Measurements from ENCODE around the gene ADA.
A peak's percentile ranks its signal among the peaks of the same experiment; 100 is the strongest.

Gene ADA

GRCh38 chr20:44621939-44622338 lies 29.6 kb downstream of the ADA start:
- DNase-seq = no peak

GRCh38 chr20:44621325-44621724 lies 30.2 kb downstream of the ADA start:
- DNase-seq = no peak

DNA sequence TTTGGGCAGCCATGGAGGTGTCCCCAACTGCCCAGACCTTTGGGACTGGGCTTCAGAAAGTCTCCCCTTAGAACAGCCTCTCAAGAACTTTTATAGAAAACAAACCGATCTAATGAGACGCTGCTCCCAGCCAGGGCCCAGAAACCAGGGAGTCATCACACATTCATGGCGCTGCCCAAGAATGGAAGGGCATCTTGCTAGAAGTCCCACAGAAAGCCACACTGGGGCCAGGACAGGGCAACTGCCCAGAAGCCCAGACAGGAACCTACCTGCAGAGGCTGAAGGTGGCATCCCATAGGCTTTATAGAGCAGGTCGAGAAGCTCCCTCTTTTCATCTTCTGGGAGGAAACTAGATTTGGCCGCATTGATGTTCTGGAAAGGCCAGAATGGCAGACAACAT lies 31.5 kb downstream of the ADA start:
- DNase-seq = no peak

DNA sequence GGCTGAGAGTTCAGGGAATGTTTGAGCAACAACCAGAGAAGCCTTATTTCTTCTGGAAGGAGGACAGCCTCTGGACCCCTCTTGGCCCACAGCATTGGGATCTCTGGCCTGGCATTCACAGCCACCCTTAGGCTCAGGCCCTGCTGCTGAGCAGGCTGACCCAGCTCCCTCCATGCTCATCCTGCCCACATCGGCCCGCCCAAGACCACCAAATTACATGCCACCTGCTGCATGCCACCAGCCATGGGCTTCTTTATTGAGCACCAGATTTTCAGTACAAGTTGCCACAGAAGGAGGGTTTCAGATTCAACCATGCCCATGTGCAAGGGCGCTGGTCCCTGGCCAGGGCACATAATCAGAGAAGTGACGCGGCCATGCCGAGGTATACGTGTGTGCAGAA lies 32.2 kb downstream of the ADA start:
- DNase-seq = no peak

DNA sequence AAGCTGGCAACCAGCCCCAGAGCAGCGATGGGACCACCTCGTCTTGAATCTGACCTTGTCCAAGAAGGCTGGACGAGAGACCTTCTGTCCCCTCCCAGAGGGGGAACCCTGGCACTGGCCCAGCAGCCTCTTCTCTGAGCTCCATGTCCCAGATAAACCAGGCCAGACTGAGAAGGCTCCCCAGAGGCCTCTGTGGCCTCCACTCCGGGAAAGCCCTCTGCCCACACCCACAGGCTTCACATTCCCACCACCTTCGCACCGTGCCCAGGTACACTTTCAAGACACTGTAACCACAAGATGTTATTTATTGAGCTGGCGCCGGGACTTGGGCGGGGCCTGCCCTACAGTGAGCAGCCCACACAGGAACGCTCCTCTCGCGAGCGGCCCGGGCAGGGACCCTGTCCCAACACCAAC lies 33.2 kb downstream of the ADA start:
- no peak for DNase-seq

DNA sequence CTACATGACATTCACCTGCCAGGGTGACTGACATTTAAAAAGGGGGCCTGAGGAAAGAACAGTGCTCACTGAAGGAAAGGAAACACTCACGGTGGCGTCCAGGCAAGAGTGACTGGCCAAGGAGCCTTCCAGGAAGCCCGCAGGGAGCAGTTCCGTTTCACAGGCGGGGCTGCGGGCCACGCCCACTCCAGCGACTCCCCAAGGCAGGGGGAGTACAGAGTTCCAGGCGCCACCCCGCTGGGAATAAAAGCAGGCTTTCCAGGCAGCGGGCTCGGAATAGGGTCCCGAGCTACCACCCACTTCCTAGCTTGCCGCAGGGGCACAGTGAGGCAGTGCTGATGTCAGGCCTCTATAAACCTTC lies 34.9 kb downstream of the ADA start:
- DNase-seq = no peak

DNA sequence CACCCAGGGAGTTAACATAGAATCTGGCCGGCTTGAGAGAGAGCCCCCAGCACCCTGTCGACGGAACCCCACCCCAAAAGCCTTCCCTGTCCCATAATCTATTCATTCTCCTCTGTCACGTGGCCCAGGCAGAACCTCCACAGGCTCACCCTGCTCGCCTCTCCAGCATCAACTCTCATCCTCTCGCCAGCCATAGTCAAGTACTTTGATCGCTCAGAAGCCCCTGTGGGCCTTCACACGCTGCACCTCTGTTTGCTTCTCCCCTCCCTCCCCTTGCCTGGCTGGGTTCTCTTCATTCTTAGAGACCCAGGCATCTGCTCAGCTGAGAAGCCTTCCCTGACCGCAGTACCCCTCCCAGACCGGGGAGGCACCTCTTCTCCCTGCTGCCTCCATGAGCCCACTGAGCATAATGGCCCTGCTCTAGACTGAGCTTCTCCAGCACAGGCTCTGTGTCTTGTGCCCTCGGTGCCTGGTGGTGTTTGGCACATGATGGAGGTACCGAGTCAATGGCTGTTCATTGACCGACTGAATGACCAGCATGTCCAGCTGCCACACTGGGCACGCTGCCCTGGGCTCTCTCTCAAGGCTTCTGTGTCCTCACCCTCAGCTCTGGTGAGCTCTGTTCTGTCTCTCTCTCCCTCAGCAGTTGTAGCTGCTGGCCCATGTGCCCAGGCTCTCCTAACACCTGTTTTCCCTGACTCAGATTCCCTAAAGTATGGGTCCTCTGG lies 35.5 kb downstream of the ADA start:
- DNase-seq = no peak

- DNase-seq = no peak
Measured at GRCh38 chr20:44615169-44615791, 36.2 kb downstream of the ADA start.

- DNase-seq = no peak
Measured at GRCh38 chr20:44614525-44614924, 37.0 kb downstream of the ADA start.

GRCh38 chr20:44613575-44613974 lies 37.9 kb downstream of the ADA start:
- DNase-seq = no peak

- DNase-seq = no peak
Measured at GRCh38 chr20:44610313-44610962, 41.1 kb downstream of the ADA start.

DNA sequence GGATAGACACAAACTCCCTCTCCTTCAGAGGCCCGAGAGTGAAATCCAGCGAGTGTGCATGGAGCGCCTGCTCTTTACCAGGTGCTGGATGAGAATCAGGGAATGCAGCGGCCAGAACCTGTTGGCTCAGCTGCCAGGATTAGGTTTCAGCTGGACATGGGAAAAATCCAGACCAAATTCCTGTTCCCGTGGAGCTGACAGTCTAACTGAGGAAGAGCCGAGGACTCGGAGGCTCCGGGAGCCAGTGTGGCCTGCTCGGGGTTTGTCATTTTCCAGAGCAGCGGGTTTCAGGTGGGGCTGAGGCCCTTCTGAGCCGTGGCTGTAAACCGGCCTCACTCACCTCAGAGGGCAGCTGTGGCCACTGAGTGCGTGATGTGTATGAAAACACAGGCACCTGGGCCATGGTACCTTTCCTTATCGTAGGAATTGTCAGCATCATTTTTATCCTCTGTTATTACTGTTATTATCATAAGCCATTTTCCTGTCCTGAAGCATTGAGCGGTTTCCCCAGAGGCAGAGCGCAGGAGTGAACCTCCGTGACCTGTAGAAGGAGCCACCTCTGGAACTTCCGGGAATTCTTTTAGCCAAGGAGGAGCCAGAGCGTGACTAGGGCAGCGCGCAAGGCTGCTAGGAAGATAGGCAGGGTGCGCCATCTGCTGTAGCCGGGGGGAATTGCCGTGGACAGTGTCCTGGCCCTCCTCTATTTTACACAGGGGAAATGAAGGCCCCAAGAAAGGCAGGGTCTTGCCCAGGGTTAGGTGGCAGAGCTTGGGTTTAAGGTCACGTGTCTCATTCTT lies 41.8 kb downstream of the ADA start:
- peak; percentile 76 for DNase-seq

DNA sequence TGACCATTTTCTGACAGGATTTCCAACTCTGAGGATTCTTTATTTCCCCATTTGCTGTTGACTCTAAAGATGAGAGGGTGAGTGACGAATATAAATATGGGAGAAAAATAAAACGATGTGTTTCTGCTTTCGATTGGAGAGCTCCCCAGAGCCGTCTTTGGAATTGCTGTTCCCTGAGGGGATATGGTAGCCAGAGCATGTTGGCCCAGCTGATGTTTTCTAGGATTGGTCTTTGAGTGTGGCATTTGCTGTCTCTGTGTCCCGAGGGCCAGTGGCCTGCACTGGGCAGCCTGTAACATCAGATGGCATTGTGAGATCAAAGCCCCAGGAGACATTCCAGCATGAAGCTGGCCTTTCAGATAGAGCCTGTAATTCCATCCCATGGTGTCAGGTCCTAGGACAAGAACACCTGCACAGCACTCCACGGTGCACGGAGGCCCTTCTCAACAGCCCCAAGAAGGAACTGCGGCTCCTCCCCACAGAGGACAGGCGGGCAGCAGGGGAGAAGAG lies 42.4 kb downstream of the ADA start:
- DNase-seq = no peak

DNA sequence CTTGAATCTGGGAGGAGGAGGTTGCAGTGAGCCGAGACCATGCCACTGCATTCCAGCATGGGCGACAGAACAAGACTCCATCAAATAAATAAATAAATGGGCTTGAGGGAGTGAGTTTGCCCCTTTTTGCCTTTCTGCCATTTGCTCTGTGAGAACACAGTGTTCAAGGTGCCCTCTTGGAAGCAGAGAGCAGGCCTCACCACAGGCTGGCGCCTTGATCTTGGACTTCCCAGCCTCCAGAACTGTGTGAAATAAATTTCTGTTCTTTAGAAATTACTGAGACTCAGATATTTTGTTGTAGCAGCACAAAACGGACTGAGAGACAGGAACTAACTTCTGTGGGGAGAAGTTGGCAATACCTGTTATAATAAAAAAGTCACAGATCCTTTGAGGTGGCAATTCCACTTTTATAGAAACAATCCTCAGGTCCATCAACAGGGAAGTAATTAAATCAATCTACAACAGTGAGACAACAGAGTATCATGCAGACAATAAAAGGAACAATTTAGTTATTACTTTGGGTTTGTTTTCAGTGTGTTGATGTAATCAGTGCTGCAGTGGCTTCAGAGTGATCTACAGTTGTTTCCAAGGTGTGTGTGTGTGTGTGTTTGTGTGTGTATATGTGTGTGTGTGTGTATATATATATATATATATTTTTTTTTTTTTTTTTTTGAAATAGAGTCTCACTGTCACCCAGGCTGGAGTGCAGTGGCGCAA lies 44.6 kb downstream of the ADA start:
- DNase-seq = no peak

GRCh38 chr20:44603327-44603726 lies 48.2 kb downstream of the ADA start:
- no peak for DNase-seq

- DNase-seq = peak; percentile 8
Measured at GRCh38 chr20:44601801-44602204, 49.7 kb downstream of the ADA start.

DNA sequence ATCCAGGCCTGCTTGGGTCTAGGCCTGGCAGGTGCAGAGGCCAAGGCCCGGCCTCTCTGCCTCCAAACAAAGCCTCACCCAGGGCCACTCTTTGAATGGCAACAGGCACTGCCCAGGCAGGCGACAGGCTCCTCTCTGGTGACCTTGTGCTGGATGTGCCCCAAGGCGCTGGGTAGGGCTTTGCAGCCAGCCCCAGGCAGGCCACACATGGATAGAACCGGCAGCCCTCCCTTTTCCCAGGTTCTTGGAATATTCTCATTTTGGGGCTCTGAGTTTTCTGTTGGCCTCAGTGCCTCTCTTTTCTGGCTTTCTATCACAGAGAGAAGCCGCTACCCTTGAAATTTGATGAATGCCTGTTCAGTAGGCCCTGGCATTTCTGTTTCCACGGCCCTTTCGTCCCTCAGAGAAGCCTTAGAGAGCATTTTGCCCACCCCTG lies 50.2 kb downstream of the ADA start:
- DNase-seq = no peak

DNA sequence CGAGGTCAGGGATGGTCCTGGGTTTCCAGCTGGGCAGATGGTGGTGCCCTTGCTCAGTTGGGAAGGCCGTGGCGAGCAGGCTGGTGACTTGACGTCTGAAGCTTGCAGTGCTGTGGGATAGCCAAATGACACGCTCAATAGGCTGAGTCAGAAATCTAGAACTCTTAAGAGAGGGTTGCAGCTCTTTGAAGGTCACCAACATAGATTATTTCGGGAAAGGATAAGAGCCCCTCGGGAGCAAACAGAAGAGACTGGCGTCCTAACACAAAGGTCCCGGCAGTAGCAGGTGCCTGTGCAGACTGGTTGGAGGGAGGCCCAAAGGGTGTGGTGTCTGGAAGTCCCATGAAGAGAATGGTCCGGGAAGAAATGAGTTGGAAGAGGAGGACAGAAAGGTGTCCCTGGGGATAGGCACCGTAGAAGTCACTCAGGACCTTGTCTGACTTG lies 50.7 kb downstream of the ADA start:
- no peak for DNase-seq

- DNase-seq = no peak
Measured at GRCh38 chr20:44600301-44600700, 51.2 kb downstream of the ADA start.

DNA sequence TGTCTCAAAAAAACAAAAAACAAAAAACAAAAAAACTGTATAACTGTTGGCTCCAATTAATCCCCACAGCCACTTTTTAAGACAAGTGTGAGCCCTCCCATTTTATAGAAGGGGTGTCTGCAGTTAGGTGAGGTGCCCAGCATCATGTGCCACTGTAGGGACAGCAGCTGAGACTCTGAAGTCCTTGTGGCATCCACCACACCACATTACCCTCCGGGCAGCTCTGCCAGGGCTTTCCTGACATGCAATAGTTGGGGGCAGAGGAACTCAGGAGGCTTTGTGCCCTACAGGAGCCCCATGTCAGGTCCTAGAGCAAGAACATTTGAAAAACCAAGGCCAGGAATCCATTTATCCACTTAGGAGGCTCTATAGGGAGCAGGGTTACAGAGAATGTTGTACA lies 51.8 kb downstream of the ADA start:
- no peak for DNase-seq

GRCh38 chr20:44598423-44599305 lies 52.8 kb downstream of the ADA start:
- no peak for DNase-seq

GRCh38 chr20:44597930-44598329 lies 53.6 kb downstream of the ADA start:
- no peak for DNase-seq
